ENCODE data around the gene CDH13.

CDH13 gene

DNA sequence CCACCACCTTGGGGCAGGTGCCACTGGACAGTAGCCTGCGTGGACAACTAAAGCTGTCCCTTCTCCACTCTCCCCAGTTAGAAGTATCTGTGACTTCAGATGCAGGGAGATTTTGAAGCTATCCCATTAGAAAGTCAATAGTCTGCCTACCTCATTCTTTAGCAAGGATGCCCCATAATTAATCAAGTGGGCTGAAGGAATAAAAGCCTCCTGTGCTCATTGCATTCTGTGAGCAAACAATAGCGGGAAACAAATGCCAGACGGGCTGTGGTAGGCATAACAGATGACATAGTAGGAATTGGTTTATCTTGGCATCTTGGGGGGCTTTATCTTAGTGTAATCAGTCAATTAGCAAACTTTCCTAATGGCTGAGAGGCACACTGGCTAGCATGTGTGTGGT lies 1084.3 kb downstream of the CDH13 start:
- TF ChIP-seq, protein P1, sequence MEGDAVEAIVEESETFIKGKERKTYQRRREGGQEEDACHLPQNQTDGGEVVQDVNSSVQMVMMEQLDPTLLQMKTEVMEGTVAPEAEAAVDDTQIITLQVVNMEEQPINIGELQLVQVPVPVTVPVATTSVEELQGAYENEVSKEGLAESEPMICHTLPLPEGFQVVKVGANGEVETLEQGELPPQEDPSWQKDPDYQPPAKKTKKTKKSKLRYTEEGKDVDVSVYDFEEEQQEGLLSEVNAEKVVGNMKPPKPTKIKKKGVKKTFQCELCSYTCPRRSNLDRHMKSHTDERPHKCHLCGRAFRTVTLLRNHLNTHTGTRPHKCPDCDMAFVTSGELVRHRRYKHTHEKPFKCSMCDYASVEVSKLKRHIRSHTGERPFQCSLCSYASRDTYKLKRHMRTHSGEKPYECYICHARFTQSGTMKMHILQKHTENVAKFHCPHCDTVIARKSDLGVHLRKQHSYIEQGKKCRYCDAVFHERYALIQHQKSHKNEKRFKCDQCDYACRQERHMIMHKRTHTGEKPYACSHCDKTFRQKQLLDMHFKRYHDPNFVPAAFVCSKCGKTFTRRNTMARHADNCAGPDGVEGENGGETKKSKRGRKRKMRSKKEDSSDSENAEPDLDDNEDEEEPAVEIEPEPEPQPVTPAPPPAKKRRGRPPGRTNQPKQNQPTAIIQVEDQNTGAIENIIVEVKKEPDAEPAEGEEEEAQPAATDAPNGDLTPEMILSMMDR (IDR thresholded peaks at IDR 0.05; ENCODE audit: low read depth, low read length, poor library complexity, severe bottlenecking), result no peak
- TF ChIP-seq EZH2phosphoT487 (IDR thresholded peaks at IDR 0.05; ENCODE audit: borderline replicate concordance, low read length), result no peak
- Histone ChIP-seq H3K4me3 (ENCODE audit: low read length) (no peak overlapping the region), H3K4me1 (ENCODE audit: control insufficient read depth, low read length) (no peaks in the 10 kb centered on the region), H3K79me2 (ENCODE audit: control insufficient read depth, low read length) (no peaks in the 10 kb centered on the region), H3K27me3 (ENCODE audit: control insufficient read depth, low read length) (no peaks in the 10 kb centered on the region), H3K9me3 (ENCODE audit: control insufficient read depth, insufficient read depth, low read length) (no peaks in the 10 kb centered on the region; the same call in 1 of the 2 replicates), H3K27ac (ENCODE audit: low read depth, low read length) (no peak overlapping the region), H3K36me3 (ENCODE audit: control insufficient read depth, low read length) (no peaks in the 10 kb centered on the region), H3F3A (ENCODE audit: control insufficient read depth, insufficient read depth) (no peaks in the 10 kb centered on the region), H3K9me2 (replicated peaks; ENCODE audit: control insufficient read depth, low read length) (no peaks in the 10 kb centered on the region), H4K20me1 (ENCODE audit: control insufficient read depth, insufficient read depth, low read depth, low read length) (no peaks in the 10 kb centered on the region), H3K4me2 (ENCODE audit: low read length) (no peak overlapping the region)

DNA sequence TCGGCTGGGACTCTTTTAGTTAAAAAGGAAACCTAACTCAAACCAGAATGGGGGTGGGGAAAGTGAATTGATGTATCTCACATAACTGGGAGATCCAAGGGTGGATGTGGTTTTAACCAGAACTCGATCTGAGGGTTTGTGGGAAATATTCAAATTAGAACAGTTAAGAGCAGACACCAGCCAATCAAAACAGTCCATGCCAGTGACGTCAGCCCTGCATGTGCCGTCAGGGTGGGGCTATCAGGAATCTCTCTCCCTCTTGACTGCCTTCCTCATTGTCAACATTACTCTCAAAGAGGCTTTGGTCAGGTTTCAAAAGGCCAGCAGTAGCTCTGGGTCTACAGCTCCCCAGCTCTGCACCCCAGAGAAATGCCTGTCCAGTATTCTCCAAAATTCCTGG lies 1086.8 kb downstream of the CDH13 start:
- Histone ChIP-seq H3K4me3 (ENCODE audit: low read length) (no peak overlapping the region), H3K4me1 (ENCODE audit: control insufficient read depth, low read length) (no peaks in the 10 kb centered on the region), H3K9me3 (ENCODE audit: control insufficient read depth, insufficient read depth, low read length) (no peaks in the 10 kb centered on the region; the same call in 1 of the 2 replicates), H4K20me1 (ENCODE audit: control insufficient read depth, insufficient read depth, low read depth, low read length) (no peaks in the 10 kb centered on the region), H3K79me2 (ENCODE audit: control insufficient read depth, low read length) (no peaks in the 10 kb centered on the region), H3K4me2 (ENCODE audit: low read length) (no peak overlapping the region), H3F3A (ENCODE audit: control insufficient read depth, insufficient read depth) (no peaks in the 10 kb centered on the region), H3K9me2 (replicated peaks; ENCODE audit: control insufficient read depth, low read length) (no peaks in the 10 kb centered on the region), H3K27me3 (ENCODE audit: control insufficient read depth, low read length) (no peaks in the 10 kb centered on the region), H3K36me3 (ENCODE audit: control insufficient read depth, low read length) (no peaks in the 10 kb centered on the region), H3K27ac (ENCODE audit: low read depth, low read length) (no peak overlapping the region)
- TF ChIP-seq, protein P1 (IDR thresholded peaks at IDR 0.05; ENCODE audit: low read depth, low read length, poor library complexity, severe bottlenecking), result no peak
- no peak for TF ChIP-seq EZH2phosphoT487 (IDR thresholded peaks at IDR 0.05; ENCODE audit: borderline replicate concordance, low read length)

DNA sequence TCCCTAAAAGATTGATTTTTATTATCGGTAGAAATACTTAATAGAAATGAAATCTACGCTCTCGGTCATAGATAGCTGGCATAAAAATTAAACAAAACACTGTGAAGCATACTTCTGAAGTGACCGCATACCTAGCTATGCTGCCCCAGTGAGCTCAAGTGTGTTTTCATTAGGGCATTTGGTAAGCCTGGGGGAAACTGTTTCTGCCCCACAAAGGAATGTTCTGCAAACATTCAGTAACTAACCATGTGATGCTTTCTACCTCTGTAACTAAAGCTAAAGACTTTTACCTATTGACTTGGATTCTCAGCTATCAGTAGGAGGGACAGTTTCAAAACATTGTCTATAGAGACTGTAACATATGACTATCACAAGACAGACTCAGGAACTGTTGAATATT lies 1087.5 kb downstream of the CDH13 start:
- Histone ChIP-seq H3K4me3 (ENCODE audit: low read length) (no peak overlapping the region), H3F3A (ENCODE audit: control insufficient read depth, insufficient read depth) (no peaks in the 10 kb centered on the region), H3K79me2 (ENCODE audit: control insufficient read depth, low read length) (no peaks in the 10 kb centered on the region), H3K27ac (ENCODE audit: low read depth, low read length) (no peak overlapping the region), H3K4me2 (ENCODE audit: low read length) (no peak overlapping the region), H4K20me1 (ENCODE audit: control insufficient read depth, insufficient read depth, low read depth, low read length) (no peaks in the 10 kb centered on the region), H3K36me3 (ENCODE audit: control insufficient read depth, low read length) (no peaks in the 10 kb centered on the region), H3K9me3 (ENCODE audit: control insufficient read depth, insufficient read depth, low read length) (no peaks in the 10 kb centered on the region; the same call in 1 of the 2 replicates), H3K9me2 (replicated peaks; ENCODE audit: control insufficient read depth, low read length) (no peaks in the 10 kb centered on the region), H3K4me1 (ENCODE audit: control insufficient read depth, low read length) (no peaks in the 10 kb centered on the region), H3K27me3 (ENCODE audit: control insufficient read depth, low read length) (no peaks in the 10 kb centered on the region)
- TF ChIP-seq EZH2phosphoT487 (IDR thresholded peaks at IDR 0.05; ENCODE audit: borderline replicate concordance, low read length), result no peak
- TF ChIP-seq, protein P1 (IDR thresholded peaks at IDR 0.05; ENCODE audit: low read depth, low read length, poor library complexity, severe bottlenecking), result no peak

Data from DOHH2 (cell line).